ENCODE results near the gene CHST11.

CHST11 gene

GRCh38 chr12:104680070-104680469, 223.3 kb downstream of the CHST11 start:
- H3K27me3 Mint-ChIP-seq: no peaks in the 10 kb centered on the region
- no peaks in the 10 kb centered on the region for H3K36me3 Mint-ChIP-seq (ENCODE audit: low read depth)
- H3K27ac Mint-ChIP-seq: peak overlapping the region; percentile 42
- peaks cover 71% of the 10 kb centered on the region for H3K4me1 Mint-ChIP-seq (ENCODE audit: low read depth)
- H3K4me3 Mint-ChIP-seq: no peak overlapping the region
- H3K9me3 Mint-ChIP-seq: no peaks in the 10 kb centered on the region

GRCh38 chr12:104680491-104680890, 223.7 kb downstream of the CHST11 start:
- no peak overlapping the region for H3K4me3 Mint-ChIP-seq
- no peaks in the 10 kb centered on the region for H3K27me3 Mint-ChIP-seq
- peak overlapping the region; percentile 83 for H3K27ac Mint-ChIP-seq
- no peaks in the 10 kb centered on the region for H3K9me3 Mint-ChIP-seq
- H3K36me3 Mint-ChIP-seq (ENCODE audit: low read depth): no peaks in the 10 kb centered on the region
- peaks cover 75% of the 10 kb centered on the region for H3K4me1 Mint-ChIP-seq (ENCODE audit: low read depth)

- no peak overlapping the region for H3K4me3 Mint-ChIP-seq
- no peaks in the 10 kb centered on the region for H3K27me3 Mint-ChIP-seq
- H3K36me3 Mint-ChIP-seq (ENCODE audit: low read depth): no peaks in the 10 kb centered on the region
- H3K4me1 Mint-ChIP-seq (ENCODE audit: low read depth): peaks cover 81% of the 10 kb centered on the region
- H3K9me3 Mint-ChIP-seq: no peaks in the 10 kb centered on the region
- peak overlapping the region; percentile 83 for H3K27ac Mint-ChIP-seq
Measured at GRCh38 chr12:104681012-104681690, 224.4 kb downstream of the CHST11 start.

- Mint-ChIP-seq H3K27ac (peak overlapping the region; percentile 92), H3K36me3 (ENCODE audit: low read depth) (no peaks in the 10 kb centered on the region), H3K9me3 (no peaks in the 10 kb centered on the region), H3K27me3 (no peaks in the 10 kb centered on the region), H3K4me1 (ENCODE audit: low read depth) (peaks cover 89% of the 10 kb centered on the region), H3K4me3 (peak overlapping the region; percentile 79)
Measured at GRCh38 chr12:104682790-104683279, 226.1 kb downstream of the CHST11 start.

GRCh38 chr12:104683831-104684503, 227.2 kb downstream of the CHST11 start:
- H3K4me1 Mint-ChIP-seq (ENCODE audit: low read depth): peaks cover 92% of the 10 kb centered on the region
- H3K4me3 Mint-ChIP-seq: no peak overlapping the region
- no peaks in the 10 kb centered on the region for H3K9me3 Mint-ChIP-seq
- H3K27me3 Mint-ChIP-seq: no peaks in the 10 kb centered on the region
- H3K36me3 Mint-ChIP-seq (ENCODE audit: low read depth): no peaks in the 10 kb centered on the region
- H3K27ac Mint-ChIP-seq: peak overlapping the region; percentile 92

GRCh38 chr12:104684884-104685283, 228.1 kb downstream of the CHST11 start:
- no peak overlapping the region for H3K4me3 Mint-ChIP-seq
- no peaks in the 10 kb centered on the region for H3K9me3 Mint-ChIP-seq
- no peak overlapping the region for H3K27ac Mint-ChIP-seq
- H3K4me1 Mint-ChIP-seq (ENCODE audit: low read depth): peaks cover 94% of the 10 kb centered on the region
- H3K27me3 Mint-ChIP-seq: no peaks in the 10 kb centered on the region
- H3K36me3 Mint-ChIP-seq (ENCODE audit: low read depth): no peaks in the 10 kb centered on the region

- peaks cover 92% of the 10 kb centered on the region for H3K4me1 Mint-ChIP-seq (ENCODE audit: low read depth)
- H3K36me3 Mint-ChIP-seq (ENCODE audit: low read depth): no peaks in the 10 kb centered on the region
- no peak overlapping the region for H3K4me3 Mint-ChIP-seq
- no peaks in the 10 kb centered on the region for H3K9me3 Mint-ChIP-seq
- no peaks in the 10 kb centered on the region for H3K27me3 Mint-ChIP-seq
- H3K27ac Mint-ChIP-seq: no peak overlapping the region
Measured at GRCh38 chr12:104685366-104685765, 228.6 kb downstream of the CHST11 start.

GRCh38 chr12:104686196-104686595, 229.4 kb downstream of the CHST11 start:
- Mint-ChIP-seq H3K27ac (peak overlapping the region; percentile 81), H3K36me3 (ENCODE audit: low read depth) (peaks cover 3% of the 10 kb centered on the region), H3K27me3 (no peaks in the 10 kb centered on the region), H3K4me1 (ENCODE audit: low read depth) (peaks cover 88% of the 10 kb centered on the region), H3K4me3 (no peak overlapping the region), H3K9me3 (no peaks in the 10 kb centered on the region)

GRCh38 chr12:104687823-104688573, 231.2 kb downstream of the CHST11 start:
- Mint-ChIP-seq H3K27ac (peak overlapping the region; percentile 79), H3K4me3 (peak overlapping the region; percentile 27), H3K36me3 (ENCODE audit: low read depth) (peaks cover 13% of the 10 kb centered on the region), H3K4me1 (ENCODE audit: low read depth) (peaks cover 82% of the 10 kb centered on the region), H3K9me3 (peaks cover 1% of the 10 kb centered on the region), H3K27me3 (no peaks in the 10 kb centered on the region)

GRCh38 chr12:104689635-104690034, 232.9 kb downstream of the CHST11 start:
- Mint-ChIP-seq H3K9me3 (peaks cover 7% of the 10 kb centered on the region), H3K4me1 (ENCODE audit: low read depth) (peaks cover 84% of the 10 kb centered on the region), H3K36me3 (ENCODE audit: low read depth) (peaks cover 16% of the 10 kb centered on the region), H3K27ac (no peak overlapping the region), H3K4me3 (no peak overlapping the region), H3K27me3 (no peaks in the 10 kb centered on the region)

GRCh38 chr12:104691721-104692556, 235.2 kb downstream of the CHST11 start:
- H3K4me3 Mint-ChIP-seq: no peak overlapping the region

GRCh38 chr12:104692557-104693218, 235.9 kb downstream of the CHST11 start:
- Mint-ChIP-seq H3K9me3 (peaks cover 7% of the 10 kb centered on the region), H3K4me1 (ENCODE audit: low read depth) (peaks cover 82% of the 10 kb centered on the region), H3K27ac (peak overlapping the region; percentile 17), H3K4me3 (no peak overlapping the region), H3K36me3 (ENCODE audit: low read depth) (peaks cover 20% of the 10 kb centered on the region), H3K27me3 (no peaks in the 10 kb centered on the region)

More at GRCh38 chr12:104691721-104692556, 235.2 kb downstream of the CHST11 start:
- no peak overlapping the region for H3K27ac Mint-ChIP-seq
- H3K36me3 Mint-ChIP-seq (ENCODE audit: low read depth): peaks cover 20% of the 10 kb centered on the region
- peaks cover 82% of the 10 kb centered on the region for H3K4me1 Mint-ChIP-seq (ENCODE audit: low read depth)
- peaks cover 7% of the 10 kb centered on the region for H3K9me3 Mint-ChIP-seq
- no peaks in the 10 kb centered on the region for H3K27me3 Mint-ChIP-seq

GRCh38 chr12:104693493-104693892, 236.7 kb downstream of the CHST11 start:
- Mint-ChIP-seq H3K4me1 (ENCODE audit: low read depth) (peaks cover 82% of the 10 kb centered on the region), H3K9me3 (peaks cover 7% of the 10 kb centered on the region), H3K36me3 (ENCODE audit: low read depth) (peaks cover 20% of the 10 kb centered on the region), H3K27ac (peak overlapping the region; percentile 28), H3K4me3 (no peak overlapping the region), H3K27me3 (no peaks in the 10 kb centered on the region)

GRCh38 chr12:104694161-104694560, 237.4 kb downstream of the CHST11 start:
- no peaks in the 10 kb centered on the region for H3K27me3 Mint-ChIP-seq
- peaks cover 7% of the 10 kb centered on the region for H3K9me3 Mint-ChIP-seq
- peaks cover 79% of the 10 kb centered on the region for H3K4me1 Mint-ChIP-seq (ENCODE audit: low read depth)
- peak overlapping the region; percentile 36 for H3K4me3 Mint-ChIP-seq
- H3K27ac Mint-ChIP-seq: peak overlapping the region; percentile 67
- H3K36me3 Mint-ChIP-seq (ENCODE audit: low read depth): peaks cover 20% of the 10 kb centered on the region
